Epithelial cell of proximal tubule (primary cell): ENCODE data around the gene LRRC4C. TPM values are rescaled to one million over a fixed set of nuclear protein-coding genes. Genes with fewer than 3 reads are reported as not detected.
"Not testable (repeated sequence)": the region's sequence is repeated elsewhere in the genome, so short reads cannot be mapped to it uniquely, and the experiment has no call there.

ENCODE experiments used
- DNase-seq: peaks from one replicate; pipeline ENCODE4 v3.0.0-alpha.2; 2011; ENCODE audit warnings: low read depth
- H3K4me3 ChIP-seq: 2 replicates; pipeline ENCODE4 v1.5.1; 2011; ENCODE audit warnings: low read depth, mild to moderate bottlenecking, low read length
- CTCF ChIP-seq: conservative IDR thresholded peaks from 2 replicates; pipeline ENCODE4 v1.5.1; 2012; ENCODE audit warnings: low read depth, mild to moderate bottlenecking, low read length
- total RNA-seq: library from RNA; depleted of rRNA; stranded (reverse); fragments of >200 nt; gene quantifications from 2 replicates; pipeline ENCODE4 v1.2.3, GENCODE V29; 2015

Gene LRRC4C
- total RNA-seq, 1 donor from 2014 or later: 0.12 TPM

GRCh38 chr11:41040474-41040873 is 419.0 kb downstream of the LRRC4C start:
- H3K4me3 ChIP-seq: no peak overlapping the region
- no peak for TF ChIP-seq CTCF

GRCh38 chr11:41039592-41039991 is 419.9 kb downstream of the LRRC4C start:
- TF ChIP-seq CTCF: no peak
- no peak for DNase-seq
- H3K4me3 ChIP-seq: no peak overlapping the region

More at GRCh38 chr11:41040474-41040873, 419.0 kb downstream of the LRRC4C start:
- DNase-seq: no peak

GRCh38 chr11:41031551-41032060 is 427.8 kb downstream of the LRRC4C start:
- no peak for TF ChIP-seq CTCF

GRCh38 chr11:41020259-41020658 is 439.2 kb downstream of the LRRC4C start:
- TF ChIP-seq CTCF: no peak
- no peak overlapping the region for H3K4me3 ChIP-seq

More at GRCh38 chr11:41031551-41032060, 427.8 kb downstream of the LRRC4C start:
- DNase-seq: no peak
- H3K4me3 ChIP-seq: no peak overlapping the region

GRCh38 chr11:41019666-41020065 is 439.8 kb downstream of the LRRC4C start:
- DNase-seq, H3K4me3 ChIP-seq: not testable (repeated sequence)

More at GRCh38 chr11:41020259-41020658, 439.2 kb downstream of the LRRC4C start:
- no peak for DNase-seq

- TF ChIP-seq CTCF: no peak
- no peak for DNase-seq
- no peak overlapping the region for H3K4me3 ChIP-seq
These were observed 441.2 kb downstream of the LRRC4C start for GRCh38 chr11:41018224-41018623.

GRCh38 chr11:41010361-41011050 is 448.9 kb downstream of the LRRC4C start:
- DNase-seq: no peak
- TF ChIP-seq CTCF: no peak
- H3K4me3 ChIP-seq: no peak overlapping the region
